ENCODE data around the gene PGRMC2.

The PGRMC2 gene

DNA sequence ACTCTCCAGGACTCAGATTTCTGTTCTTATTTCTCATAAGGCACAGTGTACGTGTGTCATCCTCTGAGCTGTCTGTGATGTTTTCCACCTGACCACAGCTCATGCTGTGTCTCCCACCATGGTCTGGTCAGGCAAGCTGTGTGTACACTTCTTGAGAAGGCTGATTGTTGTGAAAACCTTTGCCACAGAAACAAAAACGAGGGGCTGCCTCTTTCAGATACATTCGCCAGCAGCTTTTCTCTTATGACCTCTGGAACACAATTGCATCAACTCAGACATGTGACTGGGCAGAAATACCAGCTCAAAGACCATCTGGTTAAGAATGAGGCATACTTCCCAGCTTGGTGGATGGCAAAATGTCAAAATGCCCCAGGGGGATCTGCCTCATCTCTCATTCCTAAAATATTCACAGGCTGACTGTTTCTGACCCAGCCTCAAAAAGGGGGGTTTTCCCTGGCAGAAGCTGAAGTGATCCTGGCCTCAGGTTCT lies 46.1 kb downstream of the PGRMC2 start:
- Histone ChIP-seq H3K27me3 (no peaks in the 10 kb centered on the region), H3K4me1 (no peaks in the 10 kb centered on the region), H3K27ac (no peak overlapping the region), H3K36me3 (no peaks in the 10 kb centered on the region), H3K9me3 (no peaks in the 10 kb centered on the region), H3K4me3 (no peak overlapping the region)
- no peak for DNase-seq
- TF ChIP-seq, protein P1, sequence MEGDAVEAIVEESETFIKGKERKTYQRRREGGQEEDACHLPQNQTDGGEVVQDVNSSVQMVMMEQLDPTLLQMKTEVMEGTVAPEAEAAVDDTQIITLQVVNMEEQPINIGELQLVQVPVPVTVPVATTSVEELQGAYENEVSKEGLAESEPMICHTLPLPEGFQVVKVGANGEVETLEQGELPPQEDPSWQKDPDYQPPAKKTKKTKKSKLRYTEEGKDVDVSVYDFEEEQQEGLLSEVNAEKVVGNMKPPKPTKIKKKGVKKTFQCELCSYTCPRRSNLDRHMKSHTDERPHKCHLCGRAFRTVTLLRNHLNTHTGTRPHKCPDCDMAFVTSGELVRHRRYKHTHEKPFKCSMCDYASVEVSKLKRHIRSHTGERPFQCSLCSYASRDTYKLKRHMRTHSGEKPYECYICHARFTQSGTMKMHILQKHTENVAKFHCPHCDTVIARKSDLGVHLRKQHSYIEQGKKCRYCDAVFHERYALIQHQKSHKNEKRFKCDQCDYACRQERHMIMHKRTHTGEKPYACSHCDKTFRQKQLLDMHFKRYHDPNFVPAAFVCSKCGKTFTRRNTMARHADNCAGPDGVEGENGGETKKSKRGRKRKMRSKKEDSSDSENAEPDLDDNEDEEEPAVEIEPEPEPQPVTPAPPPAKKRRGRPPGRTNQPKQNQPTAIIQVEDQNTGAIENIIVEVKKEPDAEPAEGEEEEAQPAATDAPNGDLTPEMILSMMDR (IDR thresholded peaks at IDR 0.05): no peak
- intact Hi-C loops (cut with DNase I; ENCODE audit: low total_unique reads): no loop called here

DNA sequence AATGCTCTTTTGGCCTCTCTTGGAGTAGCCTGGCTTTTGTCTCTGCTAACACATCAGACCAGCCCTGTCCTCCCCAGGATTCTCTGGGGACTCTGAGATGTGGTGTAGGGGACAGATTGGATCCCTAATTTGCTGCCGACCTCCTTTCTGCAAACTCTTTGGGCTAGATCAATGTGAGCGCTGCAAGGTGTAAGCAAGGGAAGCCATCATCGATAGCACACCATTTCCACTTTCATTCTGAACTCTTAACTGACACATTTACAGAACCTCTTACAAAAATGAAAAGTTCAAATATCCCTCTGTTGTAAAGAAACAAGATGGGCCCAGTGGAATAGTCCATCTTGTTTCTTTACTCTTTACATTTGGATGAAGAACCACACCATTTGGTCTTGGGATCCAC lies 46.6 kb downstream of the PGRMC2 start:
- Histone ChIP-seq H3K4me1 (no peaks in the 10 kb centered on the region), H3K36me3 (no peaks in the 10 kb centered on the region), H3K4me3 (no peak overlapping the region), H3K9me3 (no peaks in the 10 kb centered on the region), H3K27ac (no peak overlapping the region), H3K27me3 (no peaks in the 10 kb centered on the region)
- no peak for DNase-seq
- TF ChIP-seq, protein P1 (IDR thresholded peaks at IDR 0.05): no peak
- intact Hi-C loops (cut with DNase I; ENCODE audit: low total_unique reads): no loop called here

DNA sequence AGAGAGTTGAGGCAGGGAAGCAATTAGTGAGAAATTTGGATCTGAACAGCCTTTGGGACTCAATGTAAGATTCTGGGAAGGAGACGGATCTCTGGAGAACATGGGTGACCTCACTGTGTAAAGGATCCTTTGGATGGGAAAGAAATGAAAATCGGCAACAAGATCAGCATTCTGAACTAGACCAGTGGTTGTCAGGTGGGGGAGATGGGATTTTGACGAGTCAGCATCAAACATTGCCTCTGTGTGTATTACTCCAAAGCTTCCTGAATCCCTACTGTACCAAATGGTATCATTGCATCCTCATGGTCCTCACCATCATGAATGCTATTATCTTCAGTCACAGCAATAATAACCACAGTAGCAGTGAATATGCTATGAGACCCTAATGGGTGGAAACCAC lies 52.8 kb downstream of the PGRMC2 start:
- intact Hi-C loops (cut with DNase I; ENCODE audit: low total_unique reads): no loop called here
- Histone ChIP-seq H3K4me3 (no peak overlapping the region), H3K27ac (no peak overlapping the region), H3K9me3 (no peaks in the 10 kb centered on the region), H3K4me1 (no peaks in the 10 kb centered on the region), H3K36me3 (no peaks in the 10 kb centered on the region), H3K27me3 (no peaks in the 10 kb centered on the region)
- TF ChIP-seq, protein P1 (IDR thresholded peaks at IDR 0.05): no peak
- DNase-seq: no peak

DNA sequence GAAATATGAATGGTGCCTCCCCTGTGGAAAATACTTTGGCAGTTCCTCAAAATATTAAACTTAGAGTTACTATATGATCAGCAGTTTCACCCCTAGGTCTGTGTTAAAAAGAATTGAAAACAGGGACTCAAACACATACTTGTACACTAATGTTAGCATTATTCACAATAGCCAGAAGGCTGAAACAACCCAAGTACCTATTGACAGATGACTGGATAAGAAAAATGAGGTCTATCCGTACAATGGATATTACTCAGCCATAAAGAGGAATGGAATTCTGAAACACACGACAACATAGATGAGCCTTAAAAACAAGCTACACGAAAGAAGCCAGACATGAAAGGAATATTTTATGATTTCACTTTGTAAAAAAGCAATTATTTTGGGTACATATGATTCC lies 54.9 kb downstream of the PGRMC2 start:
- Histone ChIP-seq H3K27me3 (no peaks in the 10 kb centered on the region), H3K4me1 (peaks cover 0 to 7% (median 3%) of the 10 kb centered on the region in 4 donors), H3K9me3 (no peaks in the 10 kb centered on the region), H3K27ac (no peak overlapping the region), H3K4me3 (no peak overlapping the region), H3K36me3 (no peaks in the 10 kb centered on the region)
- intact Hi-C loops (cut with DNase I; ENCODE audit: low total_unique reads): no loop called here
- no peak for DNase-seq
- TF ChIP-seq, protein P1 (IDR thresholded peaks at IDR 0.05): no peak

DNA sequence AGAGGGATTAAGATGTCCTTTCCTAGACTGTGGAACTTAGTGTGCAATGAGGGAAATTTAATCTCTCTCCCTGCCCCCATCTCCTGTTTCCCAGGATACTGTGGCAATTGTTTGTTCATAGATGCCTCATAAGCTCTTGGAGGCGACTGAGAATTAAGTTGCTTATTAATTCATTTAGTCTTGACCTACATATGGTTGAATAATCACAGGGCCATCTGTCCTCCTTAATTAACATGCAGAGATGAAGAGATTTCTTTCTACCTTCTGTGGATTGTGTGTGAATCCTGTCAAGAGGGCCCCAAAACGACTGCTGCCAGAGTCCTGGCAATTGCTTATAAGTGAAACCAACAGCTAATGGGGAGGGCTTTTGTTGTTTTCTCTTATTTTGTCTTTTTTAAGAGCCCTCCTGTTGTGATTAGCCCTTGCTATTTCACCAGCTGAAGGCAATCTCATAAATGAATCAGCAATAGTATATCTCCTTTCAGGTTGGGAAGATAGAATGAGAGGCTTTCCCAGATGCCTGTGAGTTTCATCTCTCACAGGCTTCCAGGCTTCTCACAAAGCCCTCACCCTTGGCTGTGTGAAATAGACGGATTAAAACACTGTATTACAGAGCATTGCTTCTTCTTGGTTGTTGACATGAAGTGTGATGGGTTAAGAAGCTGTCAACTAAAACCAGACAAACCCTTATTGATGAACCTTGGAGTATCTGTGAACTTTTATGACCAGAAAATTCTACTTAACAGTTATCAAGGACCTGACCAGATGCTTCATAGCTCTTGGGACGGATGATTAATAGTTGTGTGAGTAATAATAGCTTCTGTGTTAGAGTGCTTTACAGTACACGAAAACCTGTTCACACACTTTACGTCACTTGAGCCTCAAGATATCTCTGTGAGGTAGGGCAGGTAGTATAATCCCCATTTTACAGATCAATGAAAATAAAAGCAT lies 58.5 kb downstream of the PGRMC2 start:
- intact Hi-C loops (cut with DNase I; ENCODE audit: low total_unique reads): no loop called here
- no peak overlapping the region for H3K27ac ChIP-seq
- no peak for DNase-seq
- no peaks in the 10 kb centered on the region for H3K27me3 ChIP-seq
- H3K9me3 ChIP-seq: no peaks in the 10 kb centered on the region
- TF ChIP-seq, protein P1 (IDR thresholded peaks at IDR 0.05): no peak
- H3K4me3 ChIP-seq: no peak overlapping the region
- no peaks in the 10 kb centered on the region for H3K36me3 ChIP-seq
- H3K4me1 ChIP-seq: peaks cover 0 to 7% (median 7%) of the 10 kb centered on the region in 4 donors

Measured in tibial artery (tissue), 4 donors.